HG03378 (cell line): ENCODE results near the gene SORL1.

Experiments used
- ATAC-seq: cut with Tn5 transposase; IDR thresholded peaks from one replicate; pipeline ENCODE4 v1.9.1; 2021; ENCODE audit warnings: mild to moderate bottlenecking, moderate library complexity; ENCODE audit not compliant: unreplicated experiment

Gene SORL1

GRCh38 chr11:121581607-121582006 is 129.5 kb downstream of the SORL1 start:
- ATAC-seq: no peak

GRCh38 chr11:121582296-121582695 is 130.2 kb downstream of the SORL1 start:
- ATAC-seq: no peak

GRCh38 chr11:121583825-121584224 is 131.7 kb downstream of the SORL1 start:
- no peak for ATAC-seq

GRCh38 chr11:121586750-121587149 is 134.6 kb downstream of the SORL1 start:
- ATAC-seq: no peak

- no peak for ATAC-seq
Measured at GRCh38 chr11:121587182-121587581, 135.1 kb downstream of the SORL1 start.

- ATAC-seq: no peak
Measured at GRCh38 chr11:121588747-121589146, 136.6 kb downstream of the SORL1 start.

GRCh38 chr11:121589946-121590537 is 137.9 kb downstream of the SORL1 start:
- peak; percentile 74 for ATAC-seq

- ATAC-seq: no peak
Measured at GRCh38 chr11:121590772-121591404, 138.8 kb downstream of the SORL1 start.

GRCh38 chr11:121591405-121592033 is 139.4 kb downstream of the SORL1 start:
- ATAC-seq: peak; percentile 36

GRCh38 chr11:121592708-121593107 is 140.6 kb downstream of the SORL1 start:
- ATAC-seq: no peak

- ATAC-seq: no peak
Measured at GRCh38 chr11:121595717-121596161, 143.6 kb downstream of the SORL1 start.

- ATAC-seq: no peak
Measured at GRCh38 chr11:121596195-121597155, 144.4 kb downstream of the SORL1 start.

- no peak for ATAC-seq
Measured at GRCh38 chr11:121603316-121603715, 151.2 kb downstream of the SORL1 start.

GRCh38 chr11:121604152-121604551 is 152.0 kb downstream of the SORL1 start:
- ATAC-seq: no peak

- ATAC-seq: no peak
Measured at GRCh38 chr11:121606354-121606753, 154.2 kb downstream of the SORL1 start.

GRCh38 chr11:121607341-121607740 is 155.2 kb downstream of the SORL1 start:
- no peak for ATAC-seq

GRCh38 chr11:121608545-121609098 is 156.5 kb downstream of the SORL1 start:
- ATAC-seq: no peak

- no peak for ATAC-seq
Measured at GRCh38 chr11:121610706-121611105, 158.6 kb downstream of the SORL1 start.

- ATAC-seq: no peak
Measured at GRCh38 chr11:121611242-121611641, 159.1 kb downstream of the SORL1 start.

- ATAC-seq: no peak
Measured at GRCh38 chr11:121613724-121614123, 161.6 kb downstream of the SORL1 start.
